Stimulated activated CD4-positive, alpha-beta T cell treated with anti-CD3 and anti-CD28 coated beads, Interleukin-15, amount 100 ng/mL, for 48 hours (primary cell): ENCODE measurements around the gene SLC11A1.

ENCODE experiments used
- DNase-seq, 2 donors: peaks; one replicate each; pipeline ENCODE4 v3.0.0-alpha.2; 2020; ENCODE audit warnings: low read depth in 2 of 2

The SLC11A1 gene

DNA sequence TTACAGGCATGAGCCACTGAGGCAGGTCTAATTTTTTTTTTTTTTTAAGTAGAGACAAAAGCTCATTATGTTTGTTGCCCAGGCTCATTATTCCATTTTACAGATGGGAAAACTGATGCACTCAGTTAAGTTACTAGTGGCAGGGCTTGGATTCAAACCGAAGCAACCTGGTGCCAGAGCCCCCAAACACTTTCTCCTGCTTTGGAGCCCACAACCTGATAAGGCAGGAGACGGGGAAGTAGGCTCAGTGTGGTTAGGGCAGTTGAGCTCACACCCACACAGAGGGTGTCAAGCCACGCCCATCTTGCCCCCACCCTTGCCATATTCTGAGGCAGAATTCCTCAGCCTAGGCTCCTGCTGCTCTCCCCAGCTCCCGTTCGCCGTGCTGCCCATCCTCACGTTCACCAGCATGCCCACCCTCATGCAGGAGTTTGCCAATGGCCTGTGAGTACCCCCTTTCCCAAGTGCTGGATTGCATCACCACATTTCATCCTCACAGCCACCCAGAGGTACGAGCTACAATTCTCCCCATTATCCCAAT lies 11.7 kb downstream of the SLC11A1 start:
- DNase-seq: no peak

DNA sequence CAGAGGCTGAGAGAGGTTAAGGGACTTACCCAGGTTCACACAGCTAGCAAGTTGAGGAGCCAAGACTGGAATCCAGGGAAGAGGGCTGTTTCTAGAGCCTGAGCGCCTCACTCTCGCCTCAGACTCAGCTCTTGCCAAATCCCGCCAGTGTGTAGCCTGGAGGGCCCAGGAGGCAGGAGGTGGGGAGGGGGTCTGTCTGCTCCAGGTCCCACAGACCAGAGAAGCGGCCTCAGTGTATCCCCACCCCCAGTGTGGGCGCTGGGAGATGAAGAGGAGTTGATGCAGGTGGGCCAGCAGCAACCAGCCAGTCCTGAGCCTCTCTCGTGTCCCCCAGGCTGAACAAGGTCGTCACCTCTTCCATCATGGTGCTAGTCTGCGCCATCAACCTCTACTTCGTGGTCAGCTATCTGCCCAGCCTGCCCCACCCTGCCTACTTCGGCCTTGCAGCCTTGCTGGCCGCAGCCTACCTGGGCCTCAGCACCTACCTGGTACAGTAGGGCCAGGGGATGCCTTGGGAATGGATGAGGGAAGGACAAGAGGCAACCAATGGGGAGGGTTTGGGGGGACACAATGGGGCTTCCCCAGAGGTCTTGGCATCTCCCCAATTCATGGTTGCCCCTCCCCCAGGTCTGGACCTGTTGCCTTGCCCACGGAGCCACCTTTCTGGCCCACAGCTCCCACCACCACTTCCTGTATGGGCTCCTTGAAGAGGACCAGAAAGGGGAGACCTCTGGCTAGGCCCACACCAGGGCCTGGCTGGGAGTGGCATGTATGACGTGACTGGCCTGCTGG lies 12.4 kb downstream of the SLC11A1 start:
- no peak for DNase-seq

DNA sequence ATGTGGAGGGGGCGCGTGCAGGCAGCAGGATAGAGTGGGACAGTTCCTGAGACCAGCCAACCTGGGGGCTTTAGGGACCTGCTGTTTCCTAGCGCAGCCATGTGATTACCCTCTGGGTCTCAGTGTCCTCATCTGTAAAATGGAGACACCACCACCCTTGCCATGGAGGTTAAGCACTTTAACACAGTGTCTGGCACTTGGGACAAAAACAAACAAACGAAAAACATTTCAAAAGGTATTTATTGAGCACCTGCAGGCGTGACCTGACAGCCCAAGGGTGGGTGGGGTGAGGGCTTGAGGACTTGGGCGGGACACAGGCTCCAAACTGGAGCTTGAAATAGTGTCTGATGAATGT lies 13.0 kb downstream of the SLC11A1 start:
- no peak for DNase-seq

DNA sequence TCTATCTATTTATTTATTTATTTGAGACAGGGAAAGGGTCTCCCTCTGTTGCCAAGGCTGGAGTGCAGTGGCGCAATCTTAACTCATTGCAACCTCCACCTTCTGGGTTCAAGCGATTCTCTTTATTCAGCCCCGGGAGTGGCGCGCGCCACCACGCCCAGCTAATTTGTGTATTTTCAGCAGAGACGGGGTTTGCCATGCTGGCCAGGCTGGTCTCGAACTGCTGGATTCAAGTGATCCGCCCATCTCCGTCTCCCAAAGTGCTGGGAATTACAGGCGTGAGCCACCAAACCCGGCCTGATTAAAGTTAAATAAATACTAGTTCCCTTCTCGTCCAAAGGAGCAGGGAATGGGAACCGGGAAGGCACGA lies 13.4 kb downstream of the SLC11A1 start:
- no peak for DNase-seq

DNA sequence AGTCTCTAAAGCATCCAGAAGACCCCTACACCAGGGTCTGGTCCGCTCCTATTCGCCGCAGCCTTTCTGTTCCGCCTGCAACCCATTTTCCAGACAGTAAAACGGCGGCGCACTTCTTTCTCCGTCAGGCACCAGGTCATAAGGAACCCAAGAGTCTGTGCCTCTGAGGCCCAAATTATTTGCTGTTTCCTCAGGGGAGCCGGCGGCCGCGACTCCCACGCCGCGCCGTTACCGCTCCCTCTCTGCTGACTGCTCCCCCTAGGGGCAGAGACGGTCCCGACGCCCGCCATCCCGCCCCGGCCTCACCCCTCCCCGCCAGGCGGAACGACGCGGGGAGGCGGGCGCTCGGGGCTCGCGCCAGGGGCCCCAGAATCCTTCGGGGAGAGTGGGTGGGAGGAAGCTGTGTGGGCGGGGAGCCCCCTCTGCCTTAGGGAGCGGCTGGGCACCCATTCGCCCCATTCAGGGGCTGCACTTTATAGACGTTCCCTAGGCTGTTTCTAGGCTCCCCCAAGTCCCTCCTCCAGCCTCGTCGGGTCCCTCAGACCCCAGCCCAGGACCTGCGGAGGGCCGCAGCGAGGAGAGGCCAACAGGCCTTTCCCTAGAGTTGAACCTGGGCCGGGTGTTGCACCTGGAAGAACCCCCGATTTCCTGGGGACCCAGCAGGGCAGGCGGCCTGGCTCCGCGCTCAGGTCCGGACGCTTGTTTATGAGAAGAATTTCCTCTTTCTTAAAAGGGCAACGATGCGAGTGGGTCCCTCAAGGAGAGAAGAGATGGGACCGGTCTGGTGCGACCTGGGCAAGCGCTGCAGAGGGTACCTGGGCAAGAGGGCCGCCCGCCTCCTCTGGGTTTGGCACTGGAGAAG lies 14.0 kb downstream of the SLC11A1 start:
- DNase-seq: peak; percentile 88 to 91

DNA sequence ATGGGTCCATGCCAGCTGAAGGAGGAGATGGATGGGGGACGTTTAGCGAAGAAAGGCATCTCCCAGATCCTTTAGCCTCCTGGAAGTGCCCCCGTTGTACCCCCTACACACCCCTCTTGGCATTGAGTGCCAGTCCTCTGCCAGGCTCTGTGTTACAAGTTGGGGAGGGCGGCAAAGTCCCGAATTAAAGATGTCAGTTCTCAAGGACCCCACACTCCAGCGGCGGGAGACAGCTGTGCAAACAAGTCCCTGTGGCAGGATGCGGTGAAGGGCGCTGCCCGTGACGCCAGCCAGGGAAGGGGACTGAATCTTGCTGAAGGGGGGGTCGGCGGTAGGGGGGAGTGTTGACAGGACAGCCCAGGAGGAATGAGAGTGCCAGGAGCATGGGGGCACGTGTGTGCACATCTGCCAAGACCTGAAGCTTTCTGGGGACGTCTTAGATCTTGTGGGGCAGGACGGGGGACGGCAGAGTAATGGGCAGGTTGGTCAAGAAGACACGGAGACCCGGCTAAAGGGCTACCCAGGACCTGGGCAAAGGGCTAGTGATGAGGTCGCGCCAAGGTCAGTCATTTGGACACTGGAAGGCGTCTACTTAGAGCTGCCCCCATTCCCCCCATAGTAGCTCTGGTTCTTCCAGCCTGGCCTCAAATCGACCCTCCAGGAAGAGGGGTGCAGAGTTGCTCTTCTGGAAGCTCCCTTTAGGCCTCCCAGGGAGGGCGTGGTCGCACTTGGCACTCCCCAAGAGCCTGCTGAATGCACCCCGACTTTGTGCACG lies 14.8 kb downstream of the SLC11A1 start:
- DNase-seq: peak in 1 of 2 donors; percentile 44

DNA sequence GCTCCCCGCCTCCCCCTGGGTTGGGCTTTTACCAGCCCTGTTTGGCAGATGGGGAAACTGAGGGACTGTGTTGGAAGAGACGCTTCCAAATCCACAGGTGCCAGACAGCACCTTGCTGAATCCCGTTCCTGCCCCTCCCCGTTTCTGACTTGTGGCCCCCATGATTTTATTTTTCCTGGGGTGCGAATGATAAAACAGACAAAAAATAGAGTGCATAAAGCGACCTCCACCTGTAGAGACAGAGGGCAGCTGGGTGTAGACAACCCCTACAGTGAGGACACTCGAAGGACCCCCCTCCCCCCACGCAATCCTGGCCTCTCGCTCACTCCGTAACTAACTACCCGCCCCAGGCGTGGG lies 15.4 kb downstream of the SLC11A1 start:
- no peak for DNase-seq

DNA sequence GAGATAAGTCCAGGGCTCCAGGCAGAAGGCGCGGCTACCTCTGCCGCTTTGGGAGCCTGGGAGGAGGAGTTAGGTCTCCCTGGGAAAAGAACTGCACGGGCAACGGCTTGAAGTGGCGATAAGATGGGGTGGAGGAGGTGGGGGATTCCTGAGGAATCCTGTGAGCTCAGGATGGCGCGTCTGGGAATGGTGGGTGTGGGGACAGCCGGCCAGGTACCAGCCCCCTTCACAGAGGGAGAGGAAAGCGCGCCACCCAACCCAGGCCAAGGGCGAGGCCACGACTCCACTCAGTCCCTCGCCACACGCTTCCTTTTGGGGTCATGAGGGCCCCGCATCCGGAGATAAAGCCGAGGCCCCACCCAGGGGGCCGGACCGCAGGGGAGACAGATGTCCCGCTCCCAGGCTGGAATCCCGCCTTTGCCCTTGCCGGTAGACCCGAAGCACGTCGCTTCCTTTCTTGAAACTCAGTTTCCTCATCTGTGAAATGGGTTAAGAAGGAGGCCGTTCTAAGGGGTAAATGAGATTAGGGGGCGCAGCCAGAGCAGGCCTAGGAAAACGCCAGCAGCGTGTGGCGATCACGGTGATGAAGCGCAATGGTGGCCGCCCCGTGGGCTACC lies 15.9 kb downstream of the SLC11A1 start:
- DNase-seq: peak in 1 of 2 donors; percentile 42

DNA sequence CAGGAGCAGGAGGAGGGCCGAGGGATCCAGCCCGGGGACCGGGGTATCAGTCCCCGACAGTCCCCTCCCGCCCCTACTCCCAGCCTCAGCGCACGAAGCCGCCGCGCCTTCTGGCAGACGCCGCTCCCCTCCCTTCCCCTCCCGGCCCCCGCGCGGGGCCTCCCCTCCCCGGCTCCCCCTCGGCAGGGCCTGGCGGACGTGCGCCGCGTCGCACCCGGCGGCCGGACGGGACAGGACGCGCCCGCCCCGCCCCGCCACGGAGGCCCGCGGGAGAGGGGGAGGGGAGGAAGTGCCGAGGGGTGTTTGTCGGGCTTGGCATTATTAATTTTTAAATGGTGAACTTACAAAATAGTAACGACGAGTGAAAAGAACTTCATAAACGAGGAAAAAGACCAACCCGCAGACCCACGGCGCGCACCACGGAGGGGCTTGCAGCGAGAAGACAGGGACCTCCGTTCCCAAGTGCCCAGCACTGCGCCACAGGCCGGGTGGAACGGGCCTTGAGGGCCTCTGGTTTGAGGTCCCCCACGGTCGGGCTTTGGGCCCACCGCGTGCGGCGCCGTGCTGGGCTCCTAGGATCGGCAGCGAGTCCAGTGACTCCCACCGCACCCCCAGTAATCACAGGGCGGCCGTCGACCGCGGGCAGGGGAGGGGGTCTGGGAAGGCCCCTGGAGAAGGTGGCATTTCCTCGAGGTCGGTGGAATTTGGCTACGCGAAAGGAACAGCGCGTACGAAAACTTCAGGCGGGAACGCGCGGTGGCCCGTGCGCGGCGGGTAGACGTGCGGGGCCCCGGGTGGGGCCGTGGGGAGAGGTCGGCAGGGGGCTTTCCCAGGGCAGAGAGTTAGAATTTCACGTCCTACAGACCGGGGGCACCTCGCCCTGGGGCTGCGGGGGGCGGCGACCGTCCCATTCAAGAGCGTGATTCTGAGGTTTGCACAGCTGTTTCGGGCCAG lies 16.6 kb downstream of the SLC11A1 start:
- peak in 1 of 2 donors; percentile 67 for DNase-seq

DNA sequence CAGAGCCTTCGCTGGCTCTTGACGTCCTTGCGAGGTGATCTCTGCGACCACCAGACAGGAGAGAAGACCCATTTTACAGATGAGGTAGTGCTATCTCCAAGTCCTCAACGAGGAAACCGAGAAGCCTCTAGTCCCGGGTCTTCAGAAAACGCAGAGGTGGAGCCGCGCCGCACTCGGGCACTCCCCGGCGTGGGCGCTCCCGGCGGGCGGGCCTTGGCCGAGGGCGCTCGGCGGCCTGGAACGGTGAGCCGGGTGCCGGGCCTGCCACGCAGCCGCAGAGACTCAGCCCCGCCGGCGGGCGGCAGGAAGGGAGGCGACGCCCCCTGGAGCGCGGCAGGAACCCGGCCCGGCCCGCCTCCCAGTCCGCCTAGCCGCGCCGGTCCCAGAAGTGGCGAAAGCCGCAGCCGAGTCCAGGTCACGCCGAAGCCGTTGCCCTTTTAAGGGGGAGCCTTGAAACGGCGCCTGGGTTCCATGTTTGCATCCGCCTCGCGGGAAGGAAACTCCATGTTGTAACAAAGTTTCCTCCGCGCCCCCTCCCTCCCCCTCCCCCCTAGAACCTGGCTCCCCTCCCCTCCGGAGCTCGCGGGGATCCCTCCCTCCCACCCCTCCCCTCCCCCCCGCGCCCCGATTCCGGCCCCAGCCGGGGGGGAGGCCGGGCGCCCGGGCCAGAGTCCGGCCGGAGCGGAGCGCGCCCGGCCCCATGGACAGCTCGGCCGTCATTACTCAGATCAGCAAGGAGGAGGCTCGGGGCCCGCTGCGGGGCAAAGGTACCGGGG lies 17.5 kb downstream of the SLC11A1 start, which contains the start of gene CTDSP1:
Gene CTDSP1, plus strand, starts transcription at position 478 of the 776 bp plus-strand sequence. Its CDS starts 223 bp downstream, at position 701.
- peak; percentile 86 to 87 for DNase-seq

DNA sequence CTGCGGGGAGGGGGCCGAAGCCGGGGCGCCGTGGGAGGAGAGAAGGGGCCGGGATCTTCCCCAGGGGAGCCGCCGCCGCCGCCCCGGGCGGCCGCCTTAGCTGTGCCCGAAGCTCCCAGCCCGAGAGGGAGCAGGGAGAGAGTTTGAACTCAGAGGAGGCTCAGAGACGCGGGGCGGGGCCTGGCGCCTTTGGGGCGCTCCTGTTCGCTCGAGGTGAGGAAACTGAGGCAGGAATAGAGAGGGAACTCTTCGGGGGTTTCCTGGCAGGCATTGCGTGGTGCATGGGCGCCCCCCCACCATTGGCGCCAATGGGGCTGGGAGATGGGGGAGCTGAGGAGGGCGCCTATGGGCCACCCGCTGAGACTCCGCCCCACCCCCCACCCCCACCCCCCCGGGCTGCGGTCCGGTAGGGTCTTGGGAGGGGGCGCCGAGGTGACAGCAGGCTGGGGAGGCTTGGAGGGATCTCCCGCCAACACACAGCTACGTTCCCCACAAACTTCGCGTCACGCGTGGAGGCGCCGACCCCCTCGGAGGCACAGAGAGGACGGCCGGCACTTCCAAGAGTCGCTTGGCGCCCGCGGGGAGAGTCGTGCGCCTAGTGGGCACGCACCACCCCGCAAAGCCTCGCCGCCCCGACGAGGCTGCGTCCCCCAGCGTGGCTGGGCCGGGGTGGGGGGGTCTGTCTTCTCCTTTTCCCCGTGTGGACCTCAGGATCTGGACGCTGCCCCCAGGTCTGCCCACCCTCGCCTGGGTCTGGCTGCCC lies 18.3 kb downstream of the SLC11A1 start:
- DNase-seq: no peak

DNA sequence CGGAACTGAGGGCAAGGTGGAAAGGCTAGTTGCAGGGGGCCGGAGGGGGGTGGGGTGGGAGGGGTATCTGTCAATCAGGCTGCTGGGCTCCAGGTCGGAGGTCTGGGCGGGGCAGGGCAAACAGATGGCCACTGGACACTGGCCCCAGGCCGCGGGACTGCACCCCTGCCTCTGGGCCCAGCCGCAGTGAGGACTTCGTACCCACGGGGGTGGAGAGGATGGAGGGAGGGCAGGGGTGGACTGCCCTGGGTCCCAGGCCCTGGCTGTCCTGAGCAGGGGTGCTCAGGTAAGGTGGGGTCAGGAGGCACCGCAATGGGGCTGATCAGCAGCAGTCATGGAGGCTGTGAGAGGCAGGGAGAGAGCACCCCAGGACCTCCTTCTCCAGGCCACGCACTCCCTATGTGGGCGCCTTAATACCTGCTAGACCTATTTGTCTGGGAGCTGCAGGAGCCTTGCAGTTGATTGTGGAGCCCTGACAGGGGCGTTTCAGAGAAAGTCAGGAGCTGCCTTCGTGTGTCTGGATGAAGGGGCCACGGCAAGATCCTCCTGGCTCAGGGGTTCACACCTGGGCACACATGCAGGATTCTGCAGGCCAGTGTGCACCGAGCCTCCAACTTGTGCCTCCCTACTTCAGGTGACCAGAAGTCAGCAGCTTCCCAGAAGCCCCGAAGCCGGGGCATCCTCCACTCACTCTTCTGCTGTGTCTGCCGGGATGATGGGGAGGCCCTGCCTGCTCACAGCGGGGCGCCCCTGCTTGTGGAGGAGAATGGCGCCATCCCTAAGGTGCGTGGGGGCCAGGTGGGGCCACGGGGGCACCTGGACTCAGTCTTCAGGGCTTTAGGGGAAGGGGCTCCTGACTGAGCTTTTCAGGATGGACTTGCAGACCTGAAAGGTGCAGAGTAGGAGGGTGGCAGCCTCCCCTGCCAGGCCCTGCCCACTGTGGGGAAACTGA lies 19.1 kb downstream of the SLC11A1 start:
- DNase-seq: no peak

DNA sequence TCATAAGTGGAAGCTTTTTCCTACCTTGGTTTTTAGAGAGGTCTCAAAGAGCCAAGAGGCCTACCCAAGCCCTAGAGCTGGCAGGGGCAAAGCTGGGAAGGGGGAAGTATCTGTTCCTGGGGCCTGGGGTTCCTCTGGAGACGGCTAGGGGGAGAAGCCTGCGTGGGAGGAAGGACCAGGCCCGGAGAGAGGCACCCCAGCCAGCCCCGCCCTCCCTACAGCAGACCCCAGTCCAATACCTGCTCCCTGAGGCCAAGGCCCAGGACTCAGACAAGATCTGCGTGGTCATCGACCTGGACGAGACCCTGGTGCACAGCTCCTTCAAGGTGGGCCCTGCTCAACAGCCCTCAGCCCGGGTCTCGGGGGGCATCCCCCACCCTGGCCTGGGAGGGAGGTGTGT lies 19.8 kb downstream of the SLC11A1 start:
- DNase-seq: no peak

DNA sequence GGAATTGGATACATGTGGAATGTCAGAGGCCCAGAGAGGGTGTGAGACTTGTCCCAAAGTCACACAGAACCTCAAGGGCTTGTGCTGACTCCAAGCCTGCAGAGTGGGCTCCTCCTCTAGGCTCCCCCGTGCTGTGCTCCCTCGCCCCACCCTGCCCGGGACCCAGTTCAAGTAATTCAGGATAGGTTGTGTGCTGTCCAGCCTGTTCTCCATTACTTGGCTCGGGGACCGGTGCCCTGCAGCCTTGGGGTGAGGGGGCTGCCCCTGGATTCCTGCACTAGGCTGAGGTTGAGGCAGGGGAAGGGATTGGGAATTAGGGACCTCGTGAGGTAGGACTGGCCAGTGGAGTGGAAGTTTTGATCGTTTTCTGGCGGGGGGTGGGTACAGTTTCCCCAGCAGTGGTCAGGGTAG lies 20.4 kb downstream of the SLC11A1 start:
- DNase-seq: no peak

DNA sequence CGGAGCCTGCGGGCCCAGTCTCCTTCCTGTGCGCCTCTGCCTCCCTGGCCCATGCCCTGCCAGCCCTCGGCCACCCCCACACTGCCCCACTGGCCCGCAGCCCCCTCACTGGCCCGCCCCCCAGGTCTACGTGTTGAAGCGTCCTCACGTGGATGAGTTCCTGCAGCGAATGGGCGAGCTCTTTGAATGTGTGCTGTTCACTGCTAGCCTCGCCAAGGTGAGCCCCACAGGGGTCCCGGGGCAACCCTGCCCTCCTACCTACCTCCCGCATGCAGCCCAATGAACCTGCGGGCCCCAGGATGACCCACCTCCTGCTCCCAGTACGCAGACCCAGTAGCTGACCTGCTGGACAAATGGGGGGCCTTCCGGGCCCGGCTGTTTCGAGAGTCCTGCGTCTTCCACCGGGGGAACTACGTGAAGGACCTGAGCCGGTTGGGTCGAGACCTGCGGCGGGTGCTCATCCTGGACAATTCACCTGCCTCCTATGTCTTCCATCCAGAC lies 20.9 kb downstream of the SLC11A1 start:
- DNase-seq: no peak

DNA sequence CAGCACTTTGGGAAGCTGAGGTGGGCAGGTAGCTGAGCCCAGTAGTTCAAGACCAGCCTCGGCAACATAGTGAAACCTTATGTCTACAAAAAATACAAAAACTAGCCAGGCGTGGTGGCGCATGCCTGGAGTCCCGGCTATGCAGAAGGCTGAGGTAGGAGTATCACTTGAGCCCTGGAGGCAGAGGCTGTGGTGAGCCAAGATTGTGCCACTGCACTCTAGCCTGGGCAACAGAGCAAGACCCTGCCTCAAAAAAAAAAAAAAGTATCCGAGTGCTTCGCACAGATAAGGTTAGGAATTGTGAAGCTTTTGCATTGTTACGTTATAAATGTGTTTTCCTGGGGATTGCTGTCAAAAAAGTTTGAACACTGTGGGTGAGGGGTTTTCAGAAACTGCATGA lies 21.7 kb downstream of the SLC11A1 start:
- DNase-seq: no peak

DNA sequence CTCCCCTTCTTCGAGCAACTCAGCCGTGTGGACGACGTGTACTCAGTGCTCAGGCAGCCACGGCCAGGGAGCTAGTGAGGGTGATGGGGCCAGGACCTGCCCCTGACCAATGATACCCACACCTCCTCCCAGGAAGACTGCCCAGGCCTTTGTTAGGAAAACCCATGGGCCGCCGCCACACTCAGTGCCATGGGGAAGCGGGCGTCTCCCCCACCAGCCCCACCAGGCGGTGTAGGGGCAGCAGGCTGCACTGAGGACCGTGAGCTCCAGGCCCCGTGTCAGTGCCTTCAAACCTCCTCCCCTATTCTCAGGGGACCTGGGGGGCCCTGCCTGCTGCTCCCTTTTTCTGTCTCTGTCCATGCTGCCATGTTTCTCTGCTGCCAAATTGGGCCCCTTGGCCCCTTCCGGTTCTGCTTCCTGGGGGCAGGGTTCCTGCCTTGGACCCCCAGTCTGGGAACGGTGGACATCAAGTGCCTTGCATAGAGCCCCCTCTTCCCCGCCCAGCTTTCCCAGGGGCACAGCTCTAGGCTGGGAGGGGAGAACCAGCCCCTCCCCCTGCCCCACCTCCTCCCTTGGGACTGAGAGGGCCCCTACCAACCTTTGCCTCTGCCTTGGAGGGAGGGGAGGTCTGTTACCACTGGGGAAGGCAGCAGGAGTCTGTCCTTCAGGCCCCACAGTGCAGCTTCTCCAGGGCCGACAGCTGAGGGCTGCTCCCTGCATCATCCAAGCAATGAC lies 22.4 kb downstream of the SLC11A1 start:
- no peak for DNase-seq
